Keratinocyte (primary cell): Measurements from ENCODE around the gene MUC13. TPM values are rescaled to one million over a fixed set of nuclear protein-coding genes. Genes with fewer than 3 reads are reported as not detected.

ENCODE experiments used
- DNase-seq: peaks from one replicate; pipeline ENCODE4 v3.0.0-alpha.2; 2011; ENCODE audit warnings: low read depth, missing footprints, low spot score
- FAIRE-seq: peaks from 2 replicates; lab custom pipeline; 2011; peaks lifted over from hg19 to GRCh38; lab: Jason Lieb, UNC
- H2AFZ ChIP-seq: 2 replicates; pipeline ENCODE4 v1.6.0; 2012; ENCODE audit warnings: low read length, control low read depth, inconsistent platforms; ENCODE audit not compliant: control insufficient read depth
- H3K27ac ChIP-seq: 2 replicates; pipeline ENCODE4 v1.5.1; 2011; ENCODE audit warnings: low read length; ENCODE audit not compliant: control insufficient read depth, insufficient read depth
- H3K27me3 ChIP-seq: 3 replicates; pipeline ENCODE4 v1.6.0; 2011; ENCODE audit warnings: low read length; ENCODE audit not compliant: control insufficient read depth, insufficient read depth; ENCODE audit errors: extremely low read depth
- H3K36me3 ChIP-seq, 2 experiments: 2 replicates in 1 of 2; 3 replicates in 1 of 2; pipeline ENCODE4 v1.5.1; 2011; ENCODE audit warnings: low read length in 2 of 2, mild to moderate bottlenecking in 1 of 2; ENCODE audit not compliant: control insufficient read depth in 2 of 2, insufficient read depth in 2 of 2; ENCODE audit errors: extremely low read depth in 1 of 2
- H3K4me1 ChIP-seq: 3 replicates; pipeline ENCODE4 v1.5.1; 2011; ENCODE audit warnings: low read length; ENCODE audit not compliant: control insufficient read depth, insufficient read depth; ENCODE audit errors: extremely low read depth
- H3K4me2 ChIP-seq: 3 replicates; pipeline ENCODE4 v1.6.0; 2011; ENCODE audit warnings: low read depth, low read length; ENCODE audit not compliant: control insufficient read depth, insufficient read depth; ENCODE audit errors: extremely low read depth
- H3K4me3 ChIP-seq, 3 experiments: fragments of 200-600 bp in 1 of 3; sonication (generic) in 1 of 3; 2 replicates in 2 of 3; 3 replicates in 1 of 3; pipeline ENCODE4 v1.5.1; 2011 to 2016; ENCODE audit warnings: low read length in 3 of 3, mild to moderate bottlenecking in 3 of 3, control low read depth in 2 of 3, inconsistent platforms in 1 of 3, low read depth in 1 of 3, mixed read lengths in 1 of 3, mixed run types in 1 of 3, moderate library complexity in 1 of 3; ENCODE audit not compliant: control insufficient read depth in 2 of 3, insufficient read depth in 2 of 3; ENCODE audit errors: extremely low read depth in 1 of 3
- H3K79me2 ChIP-seq: 2 replicates; pipeline ENCODE4 v1.6.0; 2012; ENCODE audit warnings: low read length; ENCODE audit not compliant: control insufficient read depth, insufficient read depth
- H3K9ac ChIP-seq: 3 replicates; pipeline ENCODE4 v1.6.0; 2011; ENCODE audit warnings: low read length; ENCODE audit not compliant: control insufficient read depth, insufficient read depth; ENCODE audit errors: extremely low read depth
- H3K9me1 ChIP-seq: 3 replicates; pipeline ENCODE4 v1.6.0; 2011; ENCODE audit warnings: low read length; ENCODE audit not compliant: control insufficient read depth, insufficient read depth; ENCODE audit errors: extremely low read depth
- H3K9me3 ChIP-seq: 2 replicates; pipeline ENCODE4 v1.5.1; 2012; ENCODE audit warnings: low read depth, low read length; ENCODE audit not compliant: control insufficient read depth
- H4K20me1 ChIP-seq: 3 replicates; pipeline ENCODE4 v1.6.0; 2011; ENCODE audit warnings: low read length; ENCODE audit not compliant: control insufficient read depth, insufficient read depth; ENCODE audit errors: extremely low read depth
- CTCF ChIP-seq, 3 experiments: IDR thresholded peaks in 1 of 3; conservative IDR thresholded peaks in 1 of 3; optimal IDR thresholded peaks in 1 of 3; 2 replicates in 2 of 3; 3 replicates in 1 of 3; pipeline versions ENCODE3 to v1.5.1; 2011; ENCODE audit warnings: low read length in 3 of 3, mild to moderate bottlenecking in 3 of 3, moderate library complexity in 2 of 3, control low read depth in 1 of 3, inconsistent platforms in 1 of 3; ENCODE audit not compliant: insufficient read depth in 2 of 3; ENCODE audit errors: extremely low read depth in 1 of 3
- EZH2 ChIP-seq: IDR thresholded peaks from one replicate; pipeline ENCODE4 v1.6.1; 2012; ENCODE audit warnings: inconsistent platforms, mild to moderate bottlenecking, low read length, moderate library complexity
- dilution Hi-C: fragments of 300-500 bp; cut with MboI; formaldehyde crosslinking; loops from one replicate; pipeline ENCODE4 v1.7.0; 2020; ENCODE audit warnings: low sequenced_read_pairs; ENCODE audit not compliant: extremely low pct_ligation_motif_present
- polyA plus RNA-seq, 5 experiments: library from polyadenylated mRNA; depleted of rRNA in 3 of 5; stranded (reverse) in 3 of 5; stranded (forward) in 1 of 5; unstranded in 1 of 5; fragments of >200 nt; gene quantifications; 1 replicate in 1 of 5; 2 replicates in 3 of 5; 3 replicates in 1 of 5; pipeline versions ENCODE4 v1.2.1 to v1.2.3, GENCODE V29; 2011 to 2012; ENCODE audit warnings: missing spikeins in 2 of 5, low read depth in 1 of 5, low replicate concordance in 1 of 5

MUC13 gene
- polyA plus RNA-seq, 1 donor (not counting 4 experiments of a cell fraction or from before 2014, with no cell fraction given): not detected

- Histone ChIP-seq H3K9ac (no peak overlapping the region), H3K4me2 (no peak overlapping the region), H3K4me1 (peaks cover 10% of the 10 kb centered on the region), H2AFZ (no peak overlapping the region), H3K9me1 (no peaks in the 10 kb centered on the region), H3K27me3 (no peaks in the 10 kb centered on the region), H3K79me2 (no peaks in the 10 kb centered on the region), H3K27ac (no peak overlapping the region), H3K36me3 (no peaks in the 10 kb centered on the region), H4K20me1 (no peaks in the 10 kb centered on the region), H3K4me3 (no peak overlapping the region), H3K9me3 (no peaks in the 10 kb centered on the region)
- no peak for TF ChIP-seq CTCF (optimal IDR thresholded peaks at IDR 0.05 in 1 of 3, IDR thresholded peaks at IDR 0.05 in 1 of 3, conservative IDR thresholded peaks at IDR 0.05 in 1 of 3; ENCODE audit: extremely low read depth in 1 of 3, insufficient read depth in 2 of 3, low read length in 3 of 3)
- no peak for TF ChIP-seq EZH2
- DNase-seq (no peak), FAIRE-seq (no peak)
- dilution Hi-C loops: no loop called here
These were observed 38.8 kb downstream of the MUC13 start for GRCh38 chr3:124895756-124896155.

DNA sequence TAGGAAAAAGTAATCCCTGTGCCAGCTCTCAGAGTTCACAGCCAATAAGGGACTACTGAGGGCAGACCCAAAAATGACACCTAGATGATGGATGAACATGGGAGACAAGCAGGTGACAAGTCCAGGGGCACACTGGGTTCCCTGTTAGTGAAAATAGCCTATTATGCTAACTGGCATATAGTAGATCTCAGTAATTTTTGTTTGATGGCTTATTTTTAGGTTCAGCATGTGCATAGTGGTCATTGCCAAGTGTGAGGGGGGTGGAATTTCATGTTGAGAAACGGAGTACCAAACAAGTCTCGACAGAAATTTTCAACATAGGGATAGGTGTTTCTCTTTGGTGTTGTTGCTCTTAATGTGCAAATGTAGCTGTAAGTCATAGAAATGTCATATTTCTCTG, 41.0 kb downstream of the MUC13 start:
- no peak for TF ChIP-seq EZH2
- no peak for TF ChIP-seq CTCF (optimal IDR thresholded peaks at IDR 0.05 in 1 of 3, IDR thresholded peaks at IDR 0.05 in 1 of 3, conservative IDR thresholded peaks at IDR 0.05 in 1 of 3; ENCODE audit: extremely low read depth in 1 of 3, insufficient read depth in 2 of 3, low read length in 3 of 3)
- Histone ChIP-seq H3K9ac (no peak overlapping the region), H3K9me1 (no peaks in the 10 kb centered on the region), H3K4me2 (no peak overlapping the region), H4K20me1 (no peaks in the 10 kb centered on the region), H3K4me1 (peaks cover 24% of the 10 kb centered on the region), H3K27me3 (no peaks in the 10 kb centered on the region), H3K36me3 (no peaks in the 10 kb centered on the region), H3K4me3 (no peak overlapping the region), H3K9me3 (no peaks in the 10 kb centered on the region), H3K79me2 (no peaks in the 10 kb centered on the region), H3K27ac (no peak overlapping the region), H2AFZ (no peak overlapping the region)
- DNase-seq: no peak
- dilution Hi-C loops: no loop called here
- FAIRE-seq: peak; percentile 67
